Endothelial cell of umbilical vein (primary cell): ENCODE data around the gene MYO6. TPM values are rescaled to one million over a fixed set of nuclear protein-coding genes. Genes with fewer than 3 reads are reported as not detected.

Source experiments
- BruUV-seq: library from RNA; stranded (reverse); fragments of 400-500 nt; replicated peaks from 2 replicates; lab custom pipeline; 2021; lab: Mats Ljungman, UMichigan
- CTCF ChIA-PET: fragments of 300-600, 350-600 bp; sonication (Branson Sonifier 250); formaldehyde crosslinking; loops from one replicate; lab custom pipeline; 2021; ENCODE audit warnings: antibody characterized with exemption, inconsistent platforms; lab: Charles Lee
- POLR2A ChIA-PET: fragments of 300-600, 350-600 bp; sonication (Branson Sonifier 250); formaldehyde crosslinking; loops from one replicate; lab custom pipeline; 2021; ENCODE audit warnings: antibody characterized with exemption, inconsistent platforms; lab: Charles Lee
- DNase-seq: peaks from one replicate; pipeline ENCODE4 v3.0.0-alpha.2; 2011; ENCODE audit warnings: low read depth, low spot score
- FAIRE-seq: peaks from 2 replicates; lab custom pipeline; 2011; peaks lifted over from hg19 to GRCh38; lab: Jason Lieb, UNC
- H2AFZ ChIP-seq: 2 replicates; pipeline ENCODE4 v1.6.0; 2012; ENCODE audit warnings: low read depth, low read length, control low read depth, inconsistent platforms
- H3K27ac ChIP-seq: 2 replicates; pipeline ENCODE4 v1.5.1; 2011; ENCODE audit warnings: low read depth, mild to moderate bottlenecking, control low read depth, low read length, moderate library complexity; ENCODE audit not compliant: insufficient read depth
- H3K27me3 ChIP-seq, 2 experiments: 2 replicates each; pipeline versions ENCODE4 v1.6.0 to v1.6.1; 2011; ENCODE audit warnings: low read length in 2 of 2, mixed read lengths in 1 of 2; ENCODE audit not compliant: control insufficient read depth in 2 of 2, insufficient read depth in 2 of 2
- H3K36me3 ChIP-seq, 2 experiments: 2 replicates in 1 of 2; 3 replicates in 1 of 2; pipeline ENCODE4 v1.5.1; 2011; ENCODE audit warnings: low read length in 2 of 2, mild to moderate bottlenecking in 1 of 2, moderate library complexity in 1 of 2; ENCODE audit not compliant: control insufficient read depth in 2 of 2, insufficient read depth in 2 of 2; ENCODE audit errors: extremely low read depth in 1 of 2
- H3K4me1 ChIP-seq: 3 replicates; pipeline ENCODE4 v1.5.1; 2011; ENCODE audit warnings: mild to moderate bottlenecking, low read length; ENCODE audit not compliant: control insufficient read depth, insufficient read depth; ENCODE audit errors: extremely low read depth
- H3K4me2 ChIP-seq: 2 replicates; pipeline ENCODE4 v1.6.1; 2011; ENCODE audit warnings: low read length, control low read depth, mixed read lengths; ENCODE audit not compliant: insufficient read depth
- H3K4me3 ChIP-seq, 3 experiments: fragments of 200-600 bp in 1 of 3; sonication (generic), shearing (Covaris generic) in 1 of 3; replicated peaks in 1 of 3; 2 replicates each; pipeline ENCODE4 v1.5.1; 2011 to 2016; ENCODE audit warnings: control low read depth in 3 of 3, low read length in 3 of 3, mild to moderate bottlenecking in 2 of 3, inconsistent platforms in 1 of 3, low read depth in 1 of 3, moderate library complexity in 1 of 3; ENCODE audit not compliant: insufficient read depth in 1 of 3
- H3K79me2 ChIP-seq: 2 replicates; pipeline ENCODE4 v1.6.0; 2012; ENCODE audit warnings: low read length, inconsistent platforms; ENCODE audit not compliant: control insufficient read depth, insufficient read depth
- H3K9ac ChIP-seq: replicated peaks from 2 replicates; pipeline ENCODE3; 2011; ENCODE audit warnings: low read length, control low read depth; ENCODE audit not compliant: insufficient read depth; ENCODE audit errors: extremely low read depth
- H3K9me1 ChIP-seq: replicated peaks from 3 replicates; pipeline ENCODE4 v1.6.0; 2011; ENCODE audit warnings: mild to moderate bottlenecking, low read length; ENCODE audit not compliant: control insufficient read depth, insufficient read depth; ENCODE audit errors: extremely low read depth
- H3K9me3 ChIP-seq: replicated peaks from 2 replicates; pipeline ENCODE4 v1.5.1; 2012; ENCODE audit warnings: low read length, inconsistent platforms; ENCODE audit not compliant: control insufficient read depth, insufficient read depth
- H4K20me1 ChIP-seq: replicated peaks from 2 replicates; pipeline ENCODE3; 2011; ENCODE audit warnings: mild to moderate bottlenecking, low read length; ENCODE audit not compliant: control insufficient read depth, insufficient read depth; ENCODE audit errors: extremely low read depth
- EZH2 ChIP-seq: IDR thresholded peaks from 2 replicates; pipeline ENCODE4 v1.6.1; 2012; ENCODE audit warnings: borderline replicate concordance, low read depth, mild to moderate bottlenecking, moderate library complexity, low read length, inconsistent platforms; ENCODE audit not compliant: severe bottlenecking
- dilution Hi-C: fragments of 300-500 bp; cut with MboI; formaldehyde crosslinking; loops from one replicate; pipeline ENCODE4 v1.15.0; 2019; ENCODE audit warnings: low sequenced_read_pairs; ENCODE audit not compliant: extremely low pct_ligation_motif_present
- intact Hi-C: fragments of 100-400 bp; cut with micrococcal nuclease; formaldehyde crosslinking; loops from one replicate; pipeline ENCODE4 v1.10.0; 2022
- polyA plus RNA-seq, 4 experiments: library from polyadenylated mRNA; depleted of rRNA in 3 of 4; stranded (reverse) in 3 of 4; unstranded in 1 of 4; fragments of >200 nt; gene quantifications; 2 replicates each; pipeline versions ENCODE4 v1.2.1 to v1.2.3, GENCODE V29; 2011 to 2012; ENCODE audit warnings: missing spikeins in 1 of 4
- total RNA-seq: library from RNA; stranded (reverse); gene quantifications from 2 replicates; pipeline ENCODE4 v1.2.3, GENCODE V29; 2021
- TF ChIP-seq, protein P1 (sequence below), 2 donors: IDR thresholded peaks; 1 replicate in 1 of 2; 2 replicates in 1 of 2; pipeline ENCODE4 v1.5.1; 2011; ENCODE audit warnings: low read length in 2 of 2, mild to moderate bottlenecking in 2 of 2, moderate library complexity in 2 of 2, control low read depth in 1 of 2, inconsistent platforms in 1 of 2, low read depth in 1 of 2; ENCODE audit not compliant: insufficient read depth in 1 of 2; ENCODE audit errors: extremely low read depth in 1 of 2

Gene MYO6
- total and polyA plus RNA-seq, 2 donors (not counting 3 experiments of a cell fraction or from before 2014, with no cell fraction given), result 15.5 to 68.0 TPM

DNA sequence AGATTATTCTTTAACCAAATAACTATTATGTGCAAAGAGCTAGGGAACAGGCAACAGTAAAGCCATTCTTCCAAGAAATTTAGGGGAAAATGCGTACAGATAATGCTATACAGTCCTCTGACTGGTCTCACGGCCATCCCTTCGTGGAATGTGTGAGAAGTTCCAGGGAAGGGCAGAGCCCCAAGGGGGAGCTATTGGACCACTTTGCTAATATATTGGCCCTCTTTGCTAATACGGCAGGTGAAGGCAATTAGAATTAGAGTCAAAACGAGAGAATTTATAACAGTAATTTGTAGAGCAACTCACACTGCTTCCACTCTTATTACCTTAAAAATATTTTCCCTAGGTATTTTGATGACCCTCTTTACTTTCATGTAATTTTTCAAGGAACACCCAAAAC lies 183.0 kb downstream of the MYO6 start:
- Histone ChIP-seq H3K4me3 (no peak overlapping the region), H3K4me2 (no peak overlapping the region), H2AFZ (no peak overlapping the region), H3K36me3 (no peaks in the 10 kb centered on the region), H3K4me1 (peaks cover 4% of the 10 kb centered on the region), H3K27me3 (no peaks in the 10 kb centered on the region), H3K9me3 (no peaks in the 10 kb centered on the region), H4K20me1 (no peaks in the 10 kb centered on the region), H3K9ac (no peak overlapping the region), H3K79me2 (no peaks in the 10 kb centered on the region), H3K27ac (no peak overlapping the region), H3K9me1 (no peaks in the 10 kb centered on the region)
- ChIA-PET POLR2A (no interaction called here), CTCF (interaction anchor here (0.6 to 5.2 kb wide), 17 partner anchors 9 to 1687 kb away, joined by 3 to 105 read pairs (median 4); partner anchors contain the start of gene HTR1B)
- TF ChIP-seq EZH2, result no peak
- TF ChIP-seq, protein P1, sequence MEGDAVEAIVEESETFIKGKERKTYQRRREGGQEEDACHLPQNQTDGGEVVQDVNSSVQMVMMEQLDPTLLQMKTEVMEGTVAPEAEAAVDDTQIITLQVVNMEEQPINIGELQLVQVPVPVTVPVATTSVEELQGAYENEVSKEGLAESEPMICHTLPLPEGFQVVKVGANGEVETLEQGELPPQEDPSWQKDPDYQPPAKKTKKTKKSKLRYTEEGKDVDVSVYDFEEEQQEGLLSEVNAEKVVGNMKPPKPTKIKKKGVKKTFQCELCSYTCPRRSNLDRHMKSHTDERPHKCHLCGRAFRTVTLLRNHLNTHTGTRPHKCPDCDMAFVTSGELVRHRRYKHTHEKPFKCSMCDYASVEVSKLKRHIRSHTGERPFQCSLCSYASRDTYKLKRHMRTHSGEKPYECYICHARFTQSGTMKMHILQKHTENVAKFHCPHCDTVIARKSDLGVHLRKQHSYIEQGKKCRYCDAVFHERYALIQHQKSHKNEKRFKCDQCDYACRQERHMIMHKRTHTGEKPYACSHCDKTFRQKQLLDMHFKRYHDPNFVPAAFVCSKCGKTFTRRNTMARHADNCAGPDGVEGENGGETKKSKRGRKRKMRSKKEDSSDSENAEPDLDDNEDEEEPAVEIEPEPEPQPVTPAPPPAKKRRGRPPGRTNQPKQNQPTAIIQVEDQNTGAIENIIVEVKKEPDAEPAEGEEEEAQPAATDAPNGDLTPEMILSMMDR (IDR thresholded peaks at IDR 0.05; ENCODE audit: extremely low read depth in 1 of 2, insufficient read depth in 1 of 2, low read depth in 1 of 2, low read length in 2 of 2), result peak; percentile 55 to 64
- FAIRE-seq (peak; percentile 72), DNase-seq (peak; percentile 45)
- intact Hi-C loops, result no loop called here
- BruUV-seq, result no TSS peak
- dilution Hi-C loops, result no loop called here

DNA sequence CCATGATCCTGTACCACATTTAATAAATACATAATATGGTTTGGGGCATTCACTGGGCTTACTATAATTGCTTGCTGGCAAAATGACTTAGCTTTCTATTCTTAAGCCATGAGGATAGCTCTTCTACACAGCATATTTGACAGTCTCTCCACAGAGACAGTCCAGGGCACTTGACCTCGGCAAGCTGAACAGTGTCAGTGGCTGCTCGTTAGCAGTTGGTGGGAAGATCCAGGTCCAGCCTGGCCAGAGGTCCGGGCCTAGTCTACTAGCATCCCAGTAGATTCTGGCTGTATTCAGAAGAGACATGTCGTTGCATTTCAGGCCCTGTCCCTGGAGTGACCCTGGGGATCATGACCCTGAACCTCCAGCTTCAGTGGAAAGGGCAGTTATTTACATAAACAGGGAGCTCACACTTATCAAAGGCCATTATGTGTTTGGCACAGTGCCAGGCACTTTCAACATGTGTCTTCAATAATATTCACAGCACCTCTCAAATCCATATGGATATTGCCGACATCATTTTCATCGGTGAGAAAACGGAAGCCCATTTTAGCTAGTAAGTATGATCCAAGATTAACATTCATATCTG lies 184.4 kb downstream of the MYO6 start:
- dilution Hi-C loops, result no loop called here

More for the DNA sequence above, 184.4 kb downstream of the MYO6 start:
- Histone ChIP-seq H4K20me1 (no peaks in the 10 kb centered on the region), H3K9ac (no peak overlapping the region), H3K79me2 (no peaks in the 10 kb centered on the region), H3K36me3 (no peaks in the 10 kb centered on the region), H3K27ac (no peak overlapping the region), H3K4me1 (peaks cover 4% of the 10 kb centered on the region), H3K4me2 (no peak overlapping the region), H3K27me3 (no peaks in the 10 kb centered on the region), H2AFZ (no peak overlapping the region), H3K9me1 (no peaks in the 10 kb centered on the region), H3K9me3 (no peaks in the 10 kb centered on the region), H3K4me3 (no peak overlapping the region)
- POLR2A ChIA-PET, result no interaction called here
- no peak for DNase-seq
- no peak for FAIRE-seq
- BruUV-seq, result no TSS peak
- TF ChIP-seq EZH2, result no peak
- CTCF ChIA-PET, result interaction anchor here (2.1 to 5.2 kb wide), 5 partner anchors 8 to 1529 kb away, joined by 7 to 105 read pairs (median 26); partner anchors contain the start of gene HTR1B
- intact Hi-C loops, result no loop called here
